H1 (cell line): ENCODE measurements around the gene PAEP. TPM values are rescaled to one million over a fixed set of nuclear protein-coding genes. Genes with fewer than 3 reads are reported as not detected.
"Not testable (repeated sequence)": the region's sequence is repeated elsewhere in the genome, so short reads cannot be mapped to it uniquely, and the experiment has no call there.

Experiments used
- CTCF ChIA-PET: fragments of 300-600 bp; sonication (Branson Sonifier 250); formaldehyde crosslinking; loops from one replicate; lab custom pipeline; 2021; ENCODE audit not compliant: partially characterized antibody; lab: Charles Lee
- POLR2A ChIA-PET: fragments of 300-600 bp; sonication (Branson Sonifier 250); formaldehyde crosslinking; loops from one replicate; lab custom pipeline; 2021; ENCODE audit warnings: inconsistent platforms; ENCODE audit not compliant: partially characterized antibody; lab: Charles Lee
- DNase-seq, 2 experiments: peaks; one replicate each; pipeline versions ENCODE4 v3.0.0 to v3.0.0-alpha.2; 2010 to 2022; ENCODE audit warnings: low spot score in 2 of 2, low read depth in 1 of 2, mixed read lengths in 1 of 2
- FAIRE-seq: peaks from 2 replicates; lab custom pipeline; 2011; peaks lifted over from hg19 to GRCh38; lab: Jason Lieb, UNC
- H2AFZ ChIP-seq: 2 replicates; pipeline ENCODE4 v1.8.1; 2012; ENCODE audit warnings: low read length, inconsistent platforms
- H2AK5ac ChIP-seq: 2 replicates; pipeline ENCODE4 v1.6.1; 2013; ENCODE audit warnings: low read depth, low read length
- H2BK120ac ChIP-seq: replicated peaks from 2 replicates; pipeline ENCODE3; 2013; ENCODE audit warnings: low read depth, low read length, inconsistent platforms
- H2BK12ac ChIP-seq: 2 replicates; pipeline ENCODE4 v1.6.1; 2013; ENCODE audit warnings: low read depth, low read length
- H2BK15ac ChIP-seq: 2 replicates; pipeline ENCODE4 v1.6.1; 2013; ENCODE audit warnings: low read length
- H2BK20ac ChIP-seq: 2 replicates; pipeline ENCODE4 v1.6.1; 2013; ENCODE audit warnings: low read length
- H2BK5ac ChIP-seq: 2 replicates; pipeline ENCODE4 v1.6.1; 2013; ENCODE audit warnings: low read depth, low read length
- H3K14ac ChIP-seq: 2 replicates; pipeline ENCODE4 v1.6.1; 2013; ENCODE audit warnings: inconsistent platforms; ENCODE audit not compliant: insufficient read length
- H3K18ac ChIP-seq: 2 replicates; pipeline ENCODE4 v1.6.1; 2013; ENCODE audit warnings: low read length; ENCODE audit errors: extremely low read depth
- H3K23ac ChIP-seq: 2 replicates; pipeline ENCODE4 v1.6.1; 2013; ENCODE audit warnings: inconsistent platforms; ENCODE audit not compliant: insufficient read length
- H3K23me2 ChIP-seq: 2 replicates; pipeline ENCODE4 v1.6.1; 2013; ENCODE audit warnings: low read depth, low read length
- H3K27ac ChIP-seq: 2 replicates; pipeline ENCODE4 v1.6.1; 2011; ENCODE audit warnings: low read depth, low read length, inconsistent platforms
- H3K27me3 ChIP-seq, 4 experiments: replicated peaks in 1 of 4; 1 replicate in 1 of 4; 2 replicates in 3 of 4; pipeline versions ENCODE4 v1.6.1 to v1.8.1; 2011 to 2013; ENCODE audit warnings: low read length in 3 of 4, mild to moderate bottlenecking in 3 of 4, inconsistent platforms in 2 of 4, mixed read lengths in 2 of 4, moderate library complexity in 1 of 4; ENCODE audit not compliant: control insufficient read depth in 3 of 4, insufficient read depth in 3 of 4; ENCODE audit errors: extremely low read depth in 1 of 4
- H3K36me3 ChIP-seq, 4 experiments: 2 replicates each; pipeline versions ENCODE4 v1.6.1 to v1.8.1; 2011 to 2013; ENCODE audit warnings: mild to moderate bottlenecking in 4 of 4, low read length in 3 of 4, moderate library complexity in 2 of 4, control low read depth in 1 of 4, inconsistent platforms in 1 of 4; ENCODE audit not compliant: insufficient read depth in 4 of 4, control insufficient read depth in 2 of 4
- H3K4ac ChIP-seq: replicated peaks from 2 replicates; pipeline ENCODE3; 2013; ENCODE audit warnings: low read length, low read depth, mixed read lengths, inconsistent platforms; ENCODE audit not compliant: insufficient read length
- H3K4me1 ChIP-seq, 4 experiments: replicated peaks in 1 of 4; 1 replicate in 1 of 4; 2 replicates in 3 of 4; pipeline versions ENCODE4 v1.6.1 to v1.8.1; 2011 to 2013; ENCODE audit warnings: low read length in 3 of 4, inconsistent platforms in 2 of 4, mixed read lengths in 1 of 4; ENCODE audit not compliant: insufficient read depth in 4 of 4, control insufficient read depth in 3 of 4
- H3K4me2 ChIP-seq, 2 experiments: 2 replicates each; pipeline versions ENCODE4 v1.6.1 to v1.8.1; 2011 to 2013; ENCODE audit warnings: low read depth in 2 of 2, low read length in 2 of 2, control low read depth in 1 of 2, inconsistent platforms in 1 of 2, mild to moderate bottlenecking in 1 of 2; ENCODE audit not compliant: insufficient read depth in 1 of 2
- H3K4me3 ChIP-seq, 4 experiments: fragments of 200-600, 300-600 bp in 1 of 4; sonication (generic), shearing (Covaris generic), sonication (Bioruptor Twin) in 1 of 4; 2 replicates each; pipeline versions ENCODE4 v1.5.1 to v1.8.1; 2011 to 2016; ENCODE audit warnings: low read length in 4 of 4, low read depth in 3 of 4, control low read depth in 2 of 4, inconsistent platforms in 2 of 4, mild to moderate bottlenecking in 2 of 4, mixed read lengths in 1 of 4, moderate library complexity in 1 of 4; ENCODE audit not compliant: insufficient read depth in 2 of 4; ENCODE audit errors: extremely low read depth in 1 of 4
- H3K56ac ChIP-seq: replicated peaks from 2 replicates; pipeline ENCODE3; 2013; ENCODE audit warnings: low read depth, mild to moderate bottlenecking, mixed read lengths, low read length, inconsistent platforms; ENCODE audit not compliant: insufficient read length
- H3K79me1 ChIP-seq: 2 replicates; pipeline ENCODE4 v1.6.1; 2013; ENCODE audit warnings: low read depth, low read length, control low read depth
- H3K79me2 ChIP-seq, 2 experiments: 2 replicates each; pipeline versions ENCODE4 v1.6.1 to v1.8.1; 2012 to 2013; ENCODE audit warnings: low read length in 2 of 2, mild to moderate bottlenecking in 2 of 2, inconsistent platforms in 1 of 2; ENCODE audit not compliant: insufficient read depth in 2 of 2, control insufficient read depth in 1 of 2
- H3K9ac ChIP-seq, 4 experiments: replicated peaks in 1 of 4; 1 replicate in 1 of 4; 2 replicates in 3 of 4; pipeline versions ENCODE4 v1.6.1 to v1.8.1; 2011 to 2013; ENCODE audit warnings: low read depth in 3 of 4, low read length in 3 of 4, control low read depth in 2 of 4, mild to moderate bottlenecking in 2 of 4, moderate library complexity in 2 of 4, inconsistent platforms in 1 of 4; ENCODE audit errors: extremely low read depth in 1 of 4
- H3K9me3 ChIP-seq, 2 experiments: 2 replicates each; pipeline versions ENCODE4 v1.6.1 to v1.8.1; 2012 to 2013; ENCODE audit warnings: mild to moderate bottlenecking in 2 of 2, moderate library complexity in 2 of 2, control low read depth in 1 of 2, inconsistent platforms in 1 of 2, low read depth in 1 of 2, low read length in 1 of 2, mixed read lengths in 1 of 2; ENCODE audit not compliant: insufficient read depth in 2 of 2
- H4K20me1 ChIP-seq, 2 experiments: replicated peaks in 1 of 2; 2 replicates each; pipeline versions ENCODE3 to v1.8.1; 2011 to 2013; ENCODE audit warnings: inconsistent platforms in 2 of 2, low read length in 2 of 2, mild to moderate bottlenecking in 1 of 2; ENCODE audit not compliant: insufficient read depth in 2 of 2, control insufficient read depth in 1 of 2
- H4K5ac ChIP-seq: 2 replicates; pipeline ENCODE4 v1.6.1; 2013; ENCODE audit warnings: low read length, low read depth, mixed read lengths, inconsistent platforms; ENCODE audit not compliant: insufficient read length
- H4K8ac ChIP-seq: 2 replicates; pipeline ENCODE4 v1.8.0; 2013; ENCODE audit warnings: mild to moderate bottlenecking, moderate library complexity, low read length, inconsistent platforms; ENCODE audit not compliant: insufficient read depth; ENCODE audit errors: extremely low read depth
- H4K91ac ChIP-seq: replicated peaks from 2 replicates; pipeline ENCODE3; 2013; ENCODE audit warnings: low read length, mixed read lengths, inconsistent platforms; ENCODE audit not compliant: insufficient read length
- WGBS, 2 experiments: shearing (Covaris generic) in 1 of 2; methylation state at CpG; one replicate each; pipeline versions ENCODE4 v1.1.6 to v1.1.7; 2013 to 2015; ENCODE audit warnings: low lambda C conversion rate in 2 of 2, mixed read lengths in 2 of 2, inconsistent platforms in 1 of 2, low coverage in 1 of 2, missing lambda C conversion rate in 1 of 2; ENCODE audit not compliant: insufficient replicate concordance in 2 of 2, insufficient coverage in 1 of 2, insufficient read length in 1 of 2; ENCODE audit errors: extremely low coverage in 1 of 2, missing lambda C conversion rate in 1 of 2; 5-methylcytosine and 5-hydroxymethylcytosine counted together
- polyA plus RNA-seq, 7 experiments: library from polyadenylated mRNA; depleted of rRNA in 3 of 7; stranded (reverse) in 5 of 7; unstranded in 2 of 7; fragments of >200 nt in 5 of 7; fragments of 200-250 nt in 2 of 7; gene quantifications; 1 replicate in 5 of 7; 2 replicates in 1 of 7; 4 replicates in 1 of 7; pipeline versions ENCODE4 v1.2.1 to v1.2.3, GENCODE V29; 2011 to 2013; ENCODE audit warnings: missing spikeins in 2 of 7, mixed read lengths in 2 of 7
- total RNA-seq: library from RNA; stranded (reverse); fragmentation: NEBNext Ultra II Directional; extraction: Animal tissue kit (Norgen Biotek cat#: 25700); gene quantifications from 2 replicates; pipeline ENCODE4 v1.2.1, GENCODE V29; 2021

PAEP gene
- total and polyA plus RNA-seq, 2 of the 8 experiments (the other 6 are each of a cell fraction or from before 2014, with no cell fraction given) = not detected

GRCh38 chr9:135549478-135550343 lies 11.8 kb upstream of the PAEP start:
- H3K27ac ChIP-seq, H3K27me3 ChIP-seq, H4K91ac ChIP-seq, H4K5ac ChIP-seq, H4K20me1 ChIP-seq, H3K9ac ChIP-seq, FAIRE-seq, H3K18ac ChIP-seq, H2BK12ac ChIP-seq, H2BK120ac ChIP-seq, H3K4ac ChIP-seq, H2BK20ac ChIP-seq, POLR2A ChIA-PET, H3K79me2 ChIP-seq, H3K23ac ChIP-seq, H3K79me1 ChIP-seq, H2AFZ ChIP-seq, H2BK15ac ChIP-seq, H3K4me3 ChIP-seq, H4K8ac ChIP-seq, H3K36me3 ChIP-seq, H3K23me2 ChIP-seq, H3K56ac ChIP-seq, H3K9me3 ChIP-seq, H2AK5ac ChIP-seq, DNase-seq, H2BK5ac ChIP-seq, H3K14ac ChIP-seq, H3K4me2 ChIP-seq, H3K4me1 ChIP-seq: not testable (repeated sequence)
- CTCF ChIA-PET = interaction anchor here (1.7 kb wide), 1 partner anchor 55 kb away, joined by 7 read pairs; no protein-coding TSS in a partner anchor
- 92% methylated on average over 15 of the region's 28 CpGs; no CpG with 5 or more reads in 1 of the 2 experiments for WGBS, 2 experiments
